ENCODE results near the gene KCNK15. TPM values are rescaled to one million over a fixed set of nuclear protein-coding genes. Genes with fewer than 3 reads are reported as not detected.
A peak's percentile ranks its signal among the peaks of the same experiment; 100 is the strongest.
"Not testable (repeated sequence)": the region's sequence is repeated elsewhere in the genome, so short reads cannot be mapped to it uniquely, and the experiment has no call there.

Gene KCNK15
- total RNA-seq: not detected
- total RNA-seq: 0 to 0.08 reads per million in 2 donors

- Mint-ChIP-seq H3K36me3 (ENCODE audit: low read depth) (peaks cover 2% of the 10 kb centered on the region), H3K4me3 (peak within 1 kb of the TSS; percentile 81), H3K4me1 (peaks cover 16% of the 10 kb centered on the region), H3K27me3 (peaks cover 52% of the 10 kb centered on the region), H3K27ac (peak within 1 kb of the TSS; percentile 49)
- ATAC-seq (peak; percentile 79), DNase-seq (peak in 1 of 3 donors; percentile 24)
- no peaks in the 10 kb centered on the region for H3K9me3 ChIP-seq (ENCODE audit: control insufficient read depth, low read length, poor library complexity, severe bottlenecking)
These were observed at the start of gene KCNK15 for GRCh38 chr20:44745598-44746366. Gene KCNK15 (plus strand): TSS chr20:44745865. CDS start chr20:44745911, 46 bp downstream.

- Mint-ChIP-seq H3K27ac (no peak overlapping the region), H3K27me3 (peaks cover 2% of the 10 kb centered on the region), H3K4me1 (no peaks in the 10 kb centered on the region), H3K36me3 (ENCODE audit: low read depth) (no peaks in the 10 kb centered on the region), H3K4me3 (no peak overlapping the region)
- no peak for DNase-seq
- ATAC-seq: no peak
- H3K9me3 ChIP-seq (ENCODE audit: control insufficient read depth, low read length, poor library complexity, severe bottlenecking): no peaks in the 10 kb centered on the region
These were observed 49.4 kb upstream of the KCNK15 start for GRCh38 chr20:44696315-44696714.

- H3K4me3 Mint-ChIP-seq, DNase-seq: not testable (repeated sequence)
These were observed 48.6 kb upstream of the KCNK15 start for GRCh38 chr20:44697041-44697440.

GRCh38 chr20:44698351-44698750, 47.3 kb upstream of the KCNK15 start:
- no peak for DNase-seq
- no peak overlapping the region for H3K4me3 Mint-ChIP-seq
- no peak overlapping the region for H3K27ac Mint-ChIP-seq
- no peaks in the 10 kb centered on the region for H3K9me3 ChIP-seq (ENCODE audit: control insufficient read depth, low read length, poor library complexity, severe bottlenecking)
- no peak for ATAC-seq
- peaks cover 13% of the 10 kb centered on the region for H3K27me3 Mint-ChIP-seq
- no peaks in the 10 kb centered on the region for H3K36me3 Mint-ChIP-seq (ENCODE audit: low read depth)
- no peaks in the 10 kb centered on the region for H3K4me1 Mint-ChIP-seq

More at GRCh38 chr20:44697041-44697440, 48.6 kb upstream of the KCNK15 start:
- H3K4me1 Mint-ChIP-seq; H3K36me3 Mint-ChIP-seq (ENCODE audit: low read depth); H3K27ac Mint-ChIP-seq; ATAC-seq; H3K27me3 Mint-ChIP-seq; H3K9me3 ChIP-seq (ENCODE audit: control insufficient read depth, low read length, poor library complexity, severe bottlenecking): not testable (repeated sequence)

- no peak overlapping the region for H3K27ac Mint-ChIP-seq
- DNase-seq: no peak
- no peak for ATAC-seq
- H3K9me3 ChIP-seq (ENCODE audit: control insufficient read depth, low read length, poor library complexity, severe bottlenecking): no peaks in the 10 kb centered on the region
- H3K4me1 Mint-ChIP-seq: no peaks in the 10 kb centered on the region
- peaks cover 18% of the 10 kb centered on the region for H3K27me3 Mint-ChIP-seq
- no peak overlapping the region for H3K4me3 Mint-ChIP-seq
- H3K36me3 Mint-ChIP-seq (ENCODE audit: low read depth): peaks cover 3% of the 10 kb centered on the region
These were observed 45.4 kb upstream of the KCNK15 start for GRCh38 chr20:44700306-44700705.

GRCh38 chr20:44701118-44701857, 44.4 kb upstream of the KCNK15 start:
- Mint-ChIP-seq H3K4me1 (no peaks in the 10 kb centered on the region), H3K27ac (no peak overlapping the region), H3K27me3 (peaks cover 19% of the 10 kb centered on the region), H3K36me3 (ENCODE audit: low read depth) (peaks cover 3% of the 10 kb centered on the region), H3K4me3 (no peak overlapping the region)
- ATAC-seq (no peak), DNase-seq (no peak)
- H3K9me3 ChIP-seq (ENCODE audit: control insufficient read depth, low read length, poor library complexity, severe bottlenecking): no peaks in the 10 kb centered on the region

- Mint-ChIP-seq H3K4me1 (no peaks in the 10 kb centered on the region), H3K4me3 (no peak overlapping the region), H3K36me3 (ENCODE audit: low read depth) (peaks cover 3% of the 10 kb centered on the region), H3K27ac (no peak overlapping the region), H3K27me3 (peaks cover 24% of the 10 kb centered on the region)
- ATAC-seq (no peak), DNase-seq (no peak)
- no peaks in the 10 kb centered on the region for H3K9me3 ChIP-seq (ENCODE audit: control insufficient read depth, low read length, poor library complexity, severe bottlenecking)
These were observed 43.8 kb upstream of the KCNK15 start for GRCh38 chr20:44701858-44702256.

GRCh38 chr20:44702776-44703175, 42.9 kb upstream of the KCNK15 start:
- Mint-ChIP-seq H3K27ac (no peak overlapping the region), H3K27me3 (peaks cover 24% of the 10 kb centered on the region), H3K4me1 (no peaks in the 10 kb centered on the region), H3K4me3 (no peak overlapping the region), H3K36me3 (ENCODE audit: low read depth) (peaks cover 3% of the 10 kb centered on the region)
- ATAC-seq: no peak
- no peaks in the 10 kb centered on the region for H3K9me3 ChIP-seq (ENCODE audit: control insufficient read depth, low read length, poor library complexity, severe bottlenecking)
- DNase-seq: no peak

GRCh38 chr20:44703183-44703925, 42.3 kb upstream of the KCNK15 start:
- Mint-ChIP-seq H3K27ac (no peak overlapping the region), H3K4me3 (no peak overlapping the region), H3K36me3 (ENCODE audit: low read depth) (peaks cover 3% of the 10 kb centered on the region), H3K4me1 (no peaks in the 10 kb centered on the region), H3K27me3 (peaks cover 24% of the 10 kb centered on the region)
- H3K9me3 ChIP-seq (ENCODE audit: control insufficient read depth, low read length, poor library complexity, severe bottlenecking): no peaks in the 10 kb centered on the region
- ATAC-seq (no peak), DNase-seq (no peak)

GRCh38 chr20:44703956-44704488, 41.6 kb upstream of the KCNK15 start:
- H3K27me3 Mint-ChIP-seq: peaks cover 24% of the 10 kb centered on the region
- no peaks in the 10 kb centered on the region for H3K9me3 ChIP-seq (ENCODE audit: control insufficient read depth, low read length, poor library complexity, severe bottlenecking)
- ATAC-seq (no peak), DNase-seq (no peak)
- H3K4me3 Mint-ChIP-seq: no peak overlapping the region
- H3K4me1 Mint-ChIP-seq: no peaks in the 10 kb centered on the region
- no peak overlapping the region for H3K27ac Mint-ChIP-seq
- peaks cover 3% of the 10 kb centered on the region for H3K36me3 Mint-ChIP-seq (ENCODE audit: low read depth)

GRCh38 chr20:44704551-44704971, 41.1 kb upstream of the KCNK15 start:
- H3K4me3 Mint-ChIP-seq: no peak overlapping the region
- H3K9me3 ChIP-seq (ENCODE audit: control insufficient read depth, low read length, poor library complexity, severe bottlenecking): no peaks in the 10 kb centered on the region
- peaks cover 24% of the 10 kb centered on the region for H3K27me3 Mint-ChIP-seq
- peaks cover 3% of the 10 kb centered on the region for H3K36me3 Mint-ChIP-seq (ENCODE audit: low read depth)
- no peak overlapping the region for H3K27ac Mint-ChIP-seq
- no peaks in the 10 kb centered on the region for H3K4me1 Mint-ChIP-seq
- ATAC-seq: no peak
- no peak for DNase-seq

- Mint-ChIP-seq H3K4me1 (no peaks in the 10 kb centered on the region), H3K36me3 (ENCODE audit: low read depth) (peaks cover 3% of the 10 kb centered on the region), H3K4me3 (no peak overlapping the region), H3K27ac (no peak overlapping the region), H3K27me3 (peaks cover 24% of the 10 kb centered on the region)
- no peak for ATAC-seq
- no peak for DNase-seq
- no peaks in the 10 kb centered on the region for H3K9me3 ChIP-seq (ENCODE audit: control insufficient read depth, low read length, poor library complexity, severe bottlenecking)
These were observed 40.1 kb upstream of the KCNK15 start for GRCh38 chr20:44705364-44706094.

Measured in T-helper 17 cell (primary cell).